NCI-H510A treated with DMSO at 0.1 percent for 48 hours (cell line): ENCODE measurements around the gene RNF214.
A peak's percentile ranks its signal among the peaks of the same experiment; 100 is the strongest.

ENCODE experiments used
- DNase-seq: peaks from one replicate; lab custom pipeline; 2025; lab: John Stamatoyannopoulos, UW

RNF214 gene

GRCh38 chr11:117214404-117215110, 17.9 kb upstream of the RNF214 start:
- DNase-seq, result no peak

GRCh38 chr11:117217141-117218084, 15.1 kb upstream of the RNF214 start:
- no peak for DNase-seq

- no peak for DNase-seq
Observed at GRCh38 chr11:117218133-117218915, 14.1 kb upstream of the RNF214 start.

DNA sequence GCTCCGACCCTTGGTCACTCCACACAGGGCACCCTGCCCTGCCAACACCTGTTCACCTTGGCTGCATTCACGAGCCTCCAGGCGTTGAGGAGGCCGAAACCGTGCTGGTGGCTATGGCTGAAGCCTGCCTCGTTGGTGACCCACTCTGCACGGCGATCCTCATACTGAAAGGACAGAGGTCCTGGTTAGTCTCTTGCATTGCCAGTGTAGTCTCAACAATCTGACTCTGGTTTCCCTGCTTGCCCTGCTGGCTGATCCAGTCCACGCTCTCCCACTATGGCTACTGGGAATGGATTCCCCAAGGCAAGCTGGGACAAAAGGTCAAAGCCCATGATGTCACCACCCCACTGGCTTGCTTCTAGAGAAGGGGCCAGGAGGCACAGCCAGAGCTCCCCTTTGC, 13.5 kb upstream of the RNF214 start:
- DNase-seq, result no peak

DNA sequence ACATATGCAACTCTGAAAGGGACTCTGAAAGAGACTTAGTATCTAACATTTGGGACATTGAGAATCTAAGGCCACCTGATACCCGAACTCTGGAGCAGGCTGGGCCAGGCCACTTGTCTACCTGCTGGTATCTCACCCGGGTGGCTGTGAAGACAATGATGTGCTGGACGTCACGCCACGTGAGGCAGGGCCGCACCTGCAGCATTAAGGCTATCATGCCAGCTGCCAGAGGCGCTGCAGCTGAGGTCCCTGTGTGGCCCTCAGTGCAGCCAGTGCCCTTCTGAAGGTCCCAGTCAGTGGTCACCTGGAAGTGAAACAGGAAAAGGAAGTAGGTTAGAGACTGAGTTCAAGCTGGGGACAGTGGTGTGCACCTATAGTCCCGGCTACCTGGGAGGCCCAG, 13.0 kb upstream of the RNF214 start:
- no peak for DNase-seq

- no peak for DNase-seq
Observed at GRCh38 chr11:117219995-117220394, 12.5 kb upstream of the RNF214 start.

- DNase-seq, result no peak
Observed at GRCh38 chr11:117220568-117220967, 11.9 kb upstream of the RNF214 start.

DNA sequence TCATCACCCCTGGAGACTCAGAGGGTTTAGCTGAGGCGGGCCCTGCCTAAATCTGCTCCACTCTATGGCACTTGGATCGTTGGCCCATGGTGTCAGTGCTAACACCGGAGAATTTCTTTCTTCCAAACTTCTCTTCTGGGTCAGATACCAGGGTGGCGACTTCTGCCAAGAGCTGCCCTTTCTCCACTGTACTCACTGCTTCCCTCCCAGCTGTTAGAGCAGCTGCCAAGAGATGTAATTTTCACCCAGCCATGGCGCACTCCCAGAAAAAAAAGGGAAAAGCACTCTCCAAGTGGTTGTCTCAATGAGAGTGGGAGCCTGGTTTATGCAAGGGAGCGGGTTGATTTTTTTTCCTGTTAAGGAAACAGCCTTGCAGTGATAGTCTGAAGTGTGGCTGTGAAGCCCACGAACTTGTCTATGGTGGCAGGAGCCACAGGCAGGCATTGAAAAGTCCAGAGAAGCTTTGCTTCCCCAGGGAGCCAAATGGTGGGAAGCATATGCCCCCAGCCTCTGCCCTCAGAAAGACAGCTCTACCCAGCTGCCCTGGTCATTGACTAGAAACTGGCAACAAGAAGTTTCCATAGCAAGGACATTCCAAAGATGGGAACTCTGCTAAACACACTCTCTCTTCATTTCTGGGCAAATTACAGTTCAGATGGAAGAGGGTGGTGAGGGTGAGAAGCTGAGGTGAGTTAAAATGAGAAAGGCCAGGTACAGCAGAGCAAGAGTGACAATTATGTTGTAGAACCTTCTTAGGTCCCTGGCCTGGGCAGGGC, 11.3 kb upstream of the RNF214 start:
- DNase-seq, result no peak

DNA sequence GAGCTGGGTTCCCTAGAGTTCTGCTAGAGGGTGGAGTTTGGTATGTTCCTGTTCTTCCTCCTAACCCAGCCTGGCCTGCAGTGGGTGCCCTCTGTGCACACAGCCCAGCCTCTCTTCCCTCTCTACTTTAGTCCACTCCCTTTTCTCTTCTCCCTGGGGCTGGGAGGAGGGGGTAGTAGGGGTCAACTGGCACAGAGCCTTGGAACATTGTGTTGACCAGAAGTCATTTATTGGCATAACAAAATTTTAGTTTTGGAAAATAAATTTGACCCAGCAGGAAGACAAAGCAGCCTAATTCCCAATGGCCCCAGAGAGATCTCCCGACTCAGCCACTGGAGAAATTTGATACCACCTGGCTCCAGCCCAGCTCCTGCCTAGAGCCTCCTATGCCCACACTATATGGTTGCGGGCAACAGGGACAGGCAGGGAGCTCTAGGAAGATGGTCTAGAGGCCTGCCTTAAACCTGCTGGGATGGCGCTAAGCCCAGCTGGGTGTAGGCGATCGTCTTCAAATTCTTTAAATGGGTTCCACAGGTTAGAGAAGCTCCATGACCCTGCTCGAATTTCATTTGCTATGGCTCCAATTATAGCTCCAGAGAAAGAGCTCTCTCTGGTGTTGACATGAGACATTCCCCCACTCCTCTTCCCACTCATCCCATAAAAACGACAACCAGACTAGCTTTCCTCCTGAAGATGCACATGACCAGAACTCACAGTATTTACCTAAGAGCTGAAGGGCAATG, 10.5 kb upstream of the RNF214 start:
- peak; percentile 78 for DNase-seq

- no peak for DNase-seq
Observed at GRCh38 chr11:117222991-117223740, 9.3 kb upstream of the RNF214 start.

GRCh38 chr11:117223741-117224689, 8.5 kb upstream of the RNF214 start:
- no peak for DNase-seq

GRCh38 chr11:117225553-117226170, 6.8 kb upstream of the RNF214 start:
- DNase-seq, result no peak

DNA sequence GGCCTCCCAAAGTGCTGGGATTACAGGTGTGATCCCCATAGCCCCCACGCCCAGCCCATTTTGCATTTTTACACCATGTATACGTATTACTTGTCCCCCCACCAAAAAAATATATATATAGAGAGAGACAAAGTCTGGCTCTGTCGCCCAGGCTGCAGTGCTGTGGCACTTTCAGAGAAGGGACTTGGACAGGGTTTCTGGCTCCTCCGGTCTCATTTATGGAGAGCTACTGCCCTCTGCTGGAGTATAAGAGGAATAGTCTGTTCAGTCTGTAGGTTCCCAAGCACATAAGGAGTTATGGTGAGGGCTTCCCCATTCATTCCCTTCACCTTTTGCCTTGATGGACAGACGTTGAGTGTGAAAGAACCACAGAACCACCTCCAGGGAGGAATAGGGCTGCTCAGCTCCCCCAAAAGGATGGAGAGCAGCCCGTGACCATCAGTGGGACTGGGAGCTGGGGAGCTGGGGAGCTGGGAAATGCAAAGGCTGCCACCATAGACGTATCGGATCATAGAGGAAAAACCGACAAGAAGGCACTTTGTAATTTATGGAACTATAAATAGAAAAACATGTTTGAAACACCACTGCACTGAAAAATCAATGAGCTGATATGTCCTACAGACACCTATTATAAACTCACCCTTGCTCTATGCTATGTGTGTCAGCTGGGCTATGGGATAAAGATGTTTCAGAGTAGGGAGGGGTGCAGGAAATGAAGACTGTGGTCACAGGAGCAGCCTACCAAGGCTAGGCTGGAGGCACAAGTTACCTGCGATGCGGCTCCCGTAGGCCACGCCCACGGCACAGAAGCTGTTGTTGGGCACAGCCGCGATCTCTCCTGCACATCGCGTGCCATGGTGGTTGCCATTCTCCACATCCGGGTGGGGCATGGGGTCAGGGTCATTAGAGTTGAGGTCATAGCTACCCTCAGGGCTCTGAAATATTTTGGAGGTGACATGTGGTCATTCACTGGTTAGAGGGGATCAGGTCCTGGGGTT, 5.8 kb upstream of the RNF214 start:
- peak; percentile 91 for DNase-seq

DNA sequence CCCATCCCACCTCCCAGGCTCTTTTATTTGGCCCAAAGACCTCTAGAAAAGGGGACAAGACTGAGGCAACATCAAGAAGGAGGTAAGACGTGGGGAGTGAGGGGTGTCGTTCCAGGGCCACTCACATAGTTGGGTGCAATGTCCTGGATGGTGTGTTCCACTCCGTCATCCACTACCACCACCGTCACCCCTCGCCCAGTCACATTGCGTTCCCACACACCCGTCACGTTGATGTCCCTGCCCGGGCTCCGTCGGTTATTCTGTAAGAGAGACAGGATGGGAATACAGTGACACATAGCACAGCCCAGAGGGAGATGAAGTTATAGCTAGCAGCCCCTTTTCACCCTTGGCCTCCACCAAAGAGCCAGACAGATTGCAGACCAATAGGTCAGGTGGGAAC, 4.4 kb upstream of the RNF214 start:
- DNase-seq, result no peak

DNA sequence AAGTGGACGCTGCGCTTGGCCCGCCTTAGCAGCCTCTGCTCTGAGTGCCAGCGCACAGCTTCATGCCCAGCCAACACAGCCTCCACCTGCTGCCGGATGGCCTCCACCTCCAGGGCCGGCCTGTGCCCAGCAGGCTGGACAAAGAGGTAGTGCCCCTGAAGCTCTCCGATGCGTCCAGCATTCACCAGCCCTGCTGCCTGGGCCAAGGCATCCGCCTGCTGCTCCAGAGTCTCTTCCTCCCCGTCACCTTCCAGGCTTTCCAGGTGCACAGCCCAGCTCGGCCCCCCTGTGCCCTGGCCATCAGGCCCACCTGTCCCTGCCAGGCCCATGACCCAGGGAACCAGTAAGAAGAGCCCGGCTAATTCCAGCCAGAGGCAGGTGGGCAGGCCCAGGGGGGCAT, 3.1 kb upstream of the RNF214 start:
- no peak for DNase-seq

DNA sequence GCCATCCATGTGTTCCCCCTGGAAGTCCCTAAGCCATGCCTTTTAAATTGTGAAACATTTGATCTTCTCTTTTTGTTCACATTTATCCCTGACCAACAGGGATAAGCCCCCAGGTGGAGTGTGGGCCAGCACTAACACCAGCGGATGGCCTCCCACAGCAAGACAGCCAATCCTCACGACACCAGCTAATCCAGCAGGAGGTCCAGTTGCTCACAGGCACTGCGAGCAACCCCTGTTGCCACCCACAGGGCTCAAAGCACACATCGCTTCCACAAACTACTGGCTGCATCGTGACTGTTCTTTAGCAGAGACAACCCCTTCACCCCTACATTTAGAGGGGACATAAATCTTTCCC, 2.6 kb upstream of the RNF214 start:
- no peak for DNase-seq

DNA sequence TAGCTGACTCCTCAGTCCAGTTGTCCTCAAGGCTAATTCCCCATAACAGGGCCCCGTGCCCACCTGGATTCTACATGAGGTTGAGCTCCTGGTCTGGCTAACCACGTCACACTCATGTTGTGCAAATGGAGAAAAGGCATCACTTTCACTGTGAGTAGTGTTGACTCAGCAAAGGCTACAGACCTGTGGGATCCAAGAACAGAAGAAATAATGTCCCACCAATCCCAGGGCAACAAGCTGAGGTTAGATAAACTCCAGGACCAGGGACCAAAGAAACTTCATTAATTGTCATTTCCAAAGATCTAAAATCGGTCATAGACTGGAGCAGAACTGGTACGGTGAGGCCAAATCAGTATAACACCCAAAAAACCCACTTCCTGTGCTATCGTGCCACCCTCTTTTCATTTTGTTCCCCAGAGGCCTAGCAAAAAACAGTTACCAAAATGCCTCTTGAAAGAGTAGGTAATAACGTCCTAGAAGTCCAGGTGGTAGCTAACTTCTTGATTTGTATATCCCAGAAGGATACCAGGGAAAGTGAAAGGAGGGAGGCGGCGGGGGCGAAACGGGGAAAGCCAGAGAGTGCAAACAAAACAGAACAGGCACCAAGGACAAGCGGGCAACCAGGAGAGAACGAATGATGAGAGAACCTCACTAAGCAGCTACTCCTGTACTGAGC, 2.0 kb upstream of the RNF214 start:
- DNase-seq, result no peak
